Vagina (tissue), 2 donors: ENCODE results near the gene CCDC88C. TPM values are rescaled to one million over a fixed set of nuclear protein-coding genes. Genes with fewer than 3 reads are reported as not detected.

Experiments used
- DNase-seq, 2 donors: peaks; one replicate each; pipeline ENCODE4 v3.0.0-alpha.2; 2017; ENCODE audit errors: extremely low spot score in 2 of 2
- H3K27ac ChIP-seq: fragments of 200-600 bp; sonication (generic); one replicate; pipeline ENCODE4 v1.5.1; 2019
- H3K27me3 ChIP-seq: fragments of 200-600 bp; sonication (generic); one replicate; pipeline ENCODE4 v1.5.1; 2019
- H3K36me3 ChIP-seq, 2 donors: fragments of 200-600 bp; sonication (generic); one replicate each; pipeline ENCODE4 v1.5.1; 2017 to 2019
- H3K4me1 ChIP-seq: fragments of 200-600 bp; sonication (generic); one replicate; pipeline ENCODE4 v1.5.1; 2019
- H3K4me3 ChIP-seq, 2 donors: fragments of 200-600 bp; sonication (generic); 1 replicate in 1 of 2; 2 replicates in 1 of 2; pipeline ENCODE4 v1.5.1; 2016 to 2019
- H3K9me3 ChIP-seq: fragments of 200-600 bp; sonication (generic); one replicate; pipeline ENCODE4 v1.5.1; 2019
- CTCF ChIP-seq, 3 experiments: fragments of 450-650 bp in 2 of 3; fragments of 200-600 bp in 1 of 3; sonication (generic) in 1 of 3; IDR thresholded peaks; one replicate each; pipeline ENCODE4 v1.5.1; 2017 to 2019; ENCODE audit warnings: antibody characterized with exemption in 3 of 3, mild to moderate bottlenecking in 2 of 3, moderate library complexity in 2 of 3
- POLR2A ChIP-seq, 2 donors: fragments of 450-650 bp; IDR thresholded peaks; one replicate each; pipeline ENCODE4 v1.6.1; 2017; ENCODE audit warnings: antibody characterized with exemption in 2 of 2, mild to moderate bottlenecking in 2 of 2, moderate library complexity in 2 of 2
- POLR2AphosphoS5 ChIP-seq, 2 donors: sonication (generic); formaldehyde crosslinking; IDR thresholded peaks; one replicate each; pipeline ENCODE4 v1.9.0; 2017; ENCODE audit warnings: antibody characterized with exemption in 2 of 2, mild to moderate bottlenecking in 2 of 2, low read depth in 1 of 2; ENCODE audit not compliant: insufficient read depth in 1 of 2
- intact Hi-C: fragments of 100-400 bp; cut with DNase I; formaldehyde crosslinking; loops from one replicate; pipeline ENCODE4 v1.15.1; 2023
- total RNA-seq: library from RNA; depleted of rRNA; stranded (reverse); fragments of >200 nt; gene quantifications from one replicate; pipeline ENCODE4 v1.2.3, GENCODE V29; 2016

CCDC88C gene
- total RNA-seq, 1 donor from 2014 or later: 42.2 TPM

GRCh38 chr14:91279354-91279753 is 138.3 kb downstream of the CCDC88C start:
- no peak for DNase-seq
- no peak overlapping the region for H3K4me3 ChIP-seq
- H3K27ac ChIP-seq: no peak overlapping the region
- TF ChIP-seq POLR2AphosphoS5 (IDR thresholded peaks at IDR 0.05; ENCODE audit: insufficient read depth in 1 of 2, low read depth in 1 of 2) (no peak), CTCF (IDR thresholded peaks at IDR 0.05) (no peak), POLR2A (IDR thresholded peaks at IDR 0.05) (no peak)
- intact Hi-C loops: no loop called here
- no peaks in the 10 kb centered on the region for H3K9me3 ChIP-seq
- H3K4me1 ChIP-seq: peaks cover 11% of the 10 kb centered on the region
- H3K36me3 ChIP-seq: no peaks in the 10 kb centered on the region
- no peaks in the 10 kb centered on the region for H3K27me3 ChIP-seq

- Histone ChIP-seq H3K27ac (no peak overlapping the region), H3K36me3 (no peaks in the 10 kb centered on the region)
- intact Hi-C loops: no loop called here
Observed at GRCh38 chr14:91278383-91278715, 139.3 kb downstream of the CCDC88C start.

GRCh38 chr14:91277546-91278382 is 139.9 kb downstream of the CCDC88C start:
- H3K36me3 ChIP-seq: no peaks in the 10 kb centered on the region
- no peak for DNase-seq

More at GRCh38 chr14:91278383-91278715, 139.3 kb downstream of the CCDC88C start:
- no peak overlapping the region for H3K4me3 ChIP-seq
- H3K4me1 ChIP-seq: peaks cover 3% of the 10 kb centered on the region
- H3K27me3 ChIP-seq: no peaks in the 10 kb centered on the region
- H3K9me3 ChIP-seq: no peaks in the 10 kb centered on the region
- no peak for DNase-seq
- no peak for TF ChIP-seq POLR2A (IDR thresholded peaks at IDR 0.05)
- TF ChIP-seq POLR2AphosphoS5 (IDR thresholded peaks at IDR 0.05; ENCODE audit: insufficient read depth in 1 of 2, low read depth in 1 of 2): no peak

GRCh38 chr14:91274796-91275195 is 142.8 kb downstream of the CCDC88C start:
- Histone ChIP-seq H3K27me3 (no peaks in the 10 kb centered on the region), H3K9me3 (no peaks in the 10 kb centered on the region), H3K4me1 (no peaks in the 10 kb centered on the region), H3K27ac (no peak overlapping the region), H3K4me3 (no peak overlapping the region), H3K36me3 (no peaks in the 10 kb centered on the region)
- TF ChIP-seq POLR2AphosphoS5 (IDR thresholded peaks at IDR 0.05; ENCODE audit: insufficient read depth in 1 of 2, low read depth in 1 of 2) (no peak), CTCF (IDR thresholded peaks at IDR 0.05) (no peak), POLR2A (IDR thresholded peaks at IDR 0.05) (no peak)
- no peak for DNase-seq
- intact Hi-C loops: no loop called here

More at GRCh38 chr14:91277546-91278382, 139.9 kb downstream of the CCDC88C start:
- Histone ChIP-seq H3K27ac (no peak overlapping the region), H3K4me3 (no peak overlapping the region), H3K4me1 (no peaks in the 10 kb centered on the region), H3K9me3 (no peaks in the 10 kb centered on the region), H3K27me3 (no peaks in the 10 kb centered on the region)
- TF ChIP-seq POLR2AphosphoS5 (IDR thresholded peaks at IDR 0.05; ENCODE audit: insufficient read depth in 1 of 2, low read depth in 1 of 2): no peak
- TF ChIP-seq POLR2A (IDR thresholded peaks at IDR 0.05): no peak
- no peak for TF ChIP-seq CTCF (IDR thresholded peaks at IDR 0.05)
- intact Hi-C loops: no loop called here

- TF ChIP-seq POLR2A (IDR thresholded peaks at IDR 0.05) (no peak), POLR2AphosphoS5 (IDR thresholded peaks at IDR 0.05; ENCODE audit: insufficient read depth in 1 of 2, low read depth in 1 of 2) (no peak), CTCF (IDR thresholded peaks at IDR 0.05) (no peak)
- Histone ChIP-seq H3K4me1 (peaks cover 8% of the 10 kb centered on the region), H3K27me3 (no peaks in the 10 kb centered on the region), H3K4me3 (no peak overlapping the region), H3K27ac (no peak overlapping the region), H3K36me3 (no peaks in the 10 kb centered on the region), H3K9me3 (no peaks in the 10 kb centered on the region)
- no peak for DNase-seq
- intact Hi-C loops: no loop called here
Observed at GRCh38 chr14:91273885-91274273, 143.7 kb downstream of the CCDC88C start.
